Measurements from ENCODE around the gene LGI4.

The LGI4 gene

DNA sequence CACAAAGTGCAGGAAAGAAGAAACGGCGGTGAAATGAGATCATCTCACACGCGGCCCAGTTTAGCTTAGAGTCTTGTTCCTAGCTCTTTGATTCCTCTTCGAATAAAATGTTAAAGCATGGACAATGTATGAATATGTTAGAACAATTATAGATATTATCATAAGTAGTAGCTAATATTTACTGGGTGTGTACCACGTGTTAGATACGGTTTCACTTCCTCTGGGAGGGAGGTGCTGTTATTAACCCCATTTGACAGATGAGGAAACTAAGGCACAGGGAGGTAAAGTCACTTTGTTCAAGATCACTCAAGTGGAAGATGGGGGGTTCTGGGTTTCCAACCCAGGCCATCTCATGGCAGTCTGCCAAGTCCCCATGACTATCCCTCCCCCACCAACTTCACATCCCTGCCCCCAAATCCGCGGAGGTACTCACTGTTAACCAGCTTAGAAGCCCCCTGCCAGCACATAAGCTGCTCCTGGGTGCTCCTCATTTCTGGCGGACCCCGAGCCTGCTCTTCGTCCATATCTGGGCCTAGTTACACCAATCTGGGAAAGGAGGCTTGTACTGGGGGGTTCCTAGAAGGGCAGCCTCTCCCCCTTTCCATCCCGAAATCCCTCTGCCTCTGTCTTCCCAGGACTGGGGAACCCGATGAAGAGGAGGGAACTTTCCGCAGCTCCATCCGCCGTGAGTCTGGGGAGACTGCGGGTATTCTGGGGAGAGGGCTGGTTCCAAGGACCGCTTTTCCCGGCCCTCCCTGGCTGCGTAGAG, 7.2 kb upstream of the LGI4 start:
- peaks cover 11% of the 10 kb centered on the region; the same call in 1 of the 2 replicates for H3K27me3 ChIP-seq
- peaks cover 82% of the 10 kb centered on the region for H3K4me1 ChIP-seq
- H3K9me3 ChIP-seq: no peaks in the 10 kb centered on the region
- peak overlapping the region; percentile 65 for H3K4me3 ChIP-seq
- TF ChIP-seq Cebpa-rat (IDR thresholded peaks at IDR 0.05): no peak
- H3K4me2 ChIP-seq: peak overlapping the region; percentile 98
- H4K20me1 ChIP-seq: no peaks in the 10 kb centered on the region
- no peak overlapping the region for H3K27ac ChIP-seq
- no peaks in the 10 kb centered on the region for H3K36me3 ChIP-seq
- H3K9ac ChIP-seq: peak overlapping the region; percentile 66

DNA sequence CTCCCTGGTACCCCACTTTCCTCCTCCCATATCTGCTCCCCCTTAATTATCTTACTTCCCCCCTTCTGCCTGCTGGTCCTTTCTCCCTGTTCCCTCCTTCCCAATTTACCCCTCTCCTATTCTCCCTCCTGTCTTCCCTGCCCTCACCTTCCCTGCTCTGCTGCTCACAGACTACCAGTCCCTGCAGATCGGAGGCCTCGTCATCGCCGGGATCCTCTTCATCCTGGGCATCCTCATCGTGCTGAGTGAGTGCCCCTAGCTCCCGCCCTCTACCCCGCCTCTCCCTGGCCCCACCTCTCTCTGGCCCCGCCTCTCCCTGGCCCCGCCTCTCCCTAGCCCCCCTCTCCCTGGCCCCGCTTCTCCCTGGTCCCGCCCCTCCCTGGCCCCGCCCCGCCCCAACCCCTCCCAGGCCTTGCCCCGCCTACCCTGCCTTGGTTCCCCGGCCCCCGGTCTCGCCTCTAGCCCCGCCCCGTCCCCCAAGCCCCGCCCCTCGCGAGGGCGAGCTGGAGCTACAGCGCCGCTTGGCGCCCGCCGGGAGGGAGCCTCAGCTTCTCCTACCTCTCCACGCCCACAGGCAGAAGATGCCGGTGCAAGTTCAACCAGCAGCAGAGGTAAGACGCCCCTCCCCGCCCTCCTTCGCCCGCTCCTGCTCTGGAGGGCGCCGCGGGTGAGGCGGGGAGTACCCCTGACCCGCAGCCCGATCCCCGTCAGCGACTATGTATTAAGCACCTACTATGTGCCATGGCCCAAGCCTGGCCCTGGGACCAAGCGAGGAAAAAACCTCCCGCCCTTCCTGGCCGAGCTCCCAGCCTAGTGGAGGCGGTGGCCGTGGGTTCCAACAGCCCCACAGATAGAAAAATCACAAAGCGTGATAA, 6.3 kb upstream of the LGI4 start:
- peaks cover 11% of the 10 kb centered on the region; the same call in 1 of the 2 replicates for H3K27me3 ChIP-seq
- no peak overlapping the region for H3K9ac ChIP-seq
- no peaks in the 10 kb centered on the region for H4K20me1 ChIP-seq
- no peak overlapping the region for H3K27ac ChIP-seq
- H3K4me1 ChIP-seq: peaks cover 88% of the 10 kb centered on the region
- peak overlapping the region; percentile 98 for H3K4me2 ChIP-seq
- H3K9me3 ChIP-seq: no peaks in the 10 kb centered on the region
- H3K4me3 ChIP-seq: peak overlapping the region; percentile 51; the same call in 1 of the 2 replicates
- no peaks in the 10 kb centered on the region for H3K36me3 ChIP-seq
- no peak for TF ChIP-seq Cebpa-rat (IDR thresholded peaks at IDR 0.05)

GRCh38 chr19:35140207-35140961, 5.5 kb upstream of the LGI4 start:
- peaks cover 11% of the 10 kb centered on the region; the same call in 1 of the 2 replicates for H3K27me3 ChIP-seq
- TF ChIP-seq Cebpa-rat (IDR thresholded peaks at IDR 0.05): no peak
- H3K9me3 ChIP-seq: no peaks in the 10 kb centered on the region
- H3K4me1 ChIP-seq: peaks cover 94% of the 10 kb centered on the region
- H3K4me2 ChIP-seq: peak overlapping the region; percentile 59
- H3K9ac ChIP-seq: no peak overlapping the region
- no peak overlapping the region for H3K4me3 ChIP-seq
- no peaks in the 10 kb centered on the region for H3K36me3 ChIP-seq
- no peak overlapping the region for H3K27ac ChIP-seq
- no peaks in the 10 kb centered on the region for H4K20me1 ChIP-seq

DNA sequence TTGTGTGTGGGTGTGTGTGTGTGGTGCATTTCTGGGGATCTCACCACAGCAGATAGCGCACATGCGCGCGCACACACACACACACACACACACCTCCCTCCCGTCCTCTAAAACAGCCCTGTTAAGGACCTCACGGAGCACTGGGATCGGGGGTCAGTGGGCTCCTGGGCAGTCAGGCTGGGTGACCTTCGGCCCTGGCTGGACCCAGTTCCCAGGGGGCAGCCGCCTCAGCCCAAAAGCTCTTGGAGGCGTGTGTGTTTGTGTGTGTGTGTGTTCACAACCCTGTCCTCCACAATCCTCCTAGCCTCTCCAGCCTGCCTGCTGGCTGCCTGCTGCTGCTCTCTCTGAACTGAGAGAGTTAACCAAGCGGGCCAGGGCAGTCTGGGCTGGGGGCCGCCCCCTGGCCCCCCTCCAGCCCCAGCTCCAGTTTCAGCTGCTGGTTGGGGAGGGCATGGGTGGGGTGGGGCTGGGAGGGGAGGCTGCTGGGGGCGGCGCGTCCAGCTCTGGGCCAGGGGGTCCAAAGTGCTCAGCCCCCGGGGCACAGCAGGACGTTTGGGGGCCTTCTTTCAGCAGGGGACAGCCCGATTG, 3.5 kb upstream of the LGI4 start, which contains the start of gene FXYD1:
Gene FXYD1 (plus strand): TSS at position 520 of the 588 bp plus-strand sequence. CDS start 1,256 bp downstream, outside the sequence.
- H3K36me3 ChIP-seq: no peaks in the 10 kb centered on the region
- H3K9ac ChIP-seq: no peak within 1 kb of the TSS; the same call in 1 of the 2 replicates
- no peaks in the 10 kb centered on the region for H3K9me3 ChIP-seq
- H3K4me2 ChIP-seq: peak within 1 kb of the TSS; percentile 62
- peaks cover 11% of the 10 kb centered on the region; the same call in 1 of the 2 replicates for H3K27me3 ChIP-seq
- no peaks in the 10 kb centered on the region for H4K20me1 ChIP-seq
- no peak within 1 kb of the TSS for H3K4me3 ChIP-seq
- no peak for TF ChIP-seq Cebpa-rat (IDR thresholded peaks at IDR 0.05)
- H3K27ac ChIP-seq: peak within 1 kb of the TSS; percentile 58
- peaks cover 78% of the 10 kb centered on the region for H3K4me1 ChIP-seq

- Histone ChIP-seq H3K9ac (no peak overlapping the region), H3K9me3 (no peaks in the 10 kb centered on the region), H4K20me1 (no peaks in the 10 kb centered on the region), H3K4me2 (peak overlapping the region; percentile 62), H3K4me3 (no peak overlapping the region), H3K27me3 (peaks cover 6% of the 10 kb centered on the region; the same call in 1 of the 2 replicates), H3K36me3 (no peaks in the 10 kb centered on the region), H3K27ac (peak overlapping the region; percentile 8; the same call in 1 of the 2 replicates), H3K4me1 (peaks cover 69% of the 10 kb centered on the region)
- TF ChIP-seq Cebpa-rat (IDR thresholded peaks at IDR 0.05): no peak
Observed at GRCh38 chr19:35136977-35137702, 2.3 kb upstream of the LGI4 start.

DNA sequence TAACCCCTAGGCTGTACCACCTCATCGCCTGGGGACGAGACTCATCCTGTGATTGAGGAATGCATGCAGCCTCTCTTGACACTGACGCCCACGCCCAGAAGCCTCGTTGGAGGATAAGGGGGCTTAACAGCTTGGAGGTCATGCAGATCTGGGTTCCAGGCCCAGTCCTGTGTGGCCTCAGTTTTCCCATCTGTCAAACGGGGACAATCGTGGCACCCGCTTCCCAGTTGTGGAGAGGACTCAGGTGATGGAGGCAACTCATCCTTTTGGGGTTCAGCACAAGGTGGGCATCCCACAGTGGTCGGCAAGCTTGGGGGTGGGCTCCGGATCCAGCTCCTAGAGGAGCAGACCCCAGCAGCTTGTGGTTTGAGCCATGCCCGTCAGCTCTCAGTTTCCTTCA, 1.4 kb upstream of the LGI4 start:
- H3K4me1 ChIP-seq: peaks cover 66% of the 10 kb centered on the region
- no peaks in the 10 kb centered on the region for H3K36me3 ChIP-seq
- no peaks in the 10 kb centered on the region for H4K20me1 ChIP-seq
- no peak overlapping the region for H3K27ac ChIP-seq
- H3K9me3 ChIP-seq: no peaks in the 10 kb centered on the region
- no peak for TF ChIP-seq Cebpa-rat (IDR thresholded peaks at IDR 0.05)
- no peak overlapping the region for H3K9ac ChIP-seq
- H3K27me3 ChIP-seq: no peaks in the 10 kb centered on the region
- no peak overlapping the region for H3K4me3 ChIP-seq
- H3K4me2 ChIP-seq: peak overlapping the region; percentile 28; the same call in 1 of the 2 replicates

DNA sequence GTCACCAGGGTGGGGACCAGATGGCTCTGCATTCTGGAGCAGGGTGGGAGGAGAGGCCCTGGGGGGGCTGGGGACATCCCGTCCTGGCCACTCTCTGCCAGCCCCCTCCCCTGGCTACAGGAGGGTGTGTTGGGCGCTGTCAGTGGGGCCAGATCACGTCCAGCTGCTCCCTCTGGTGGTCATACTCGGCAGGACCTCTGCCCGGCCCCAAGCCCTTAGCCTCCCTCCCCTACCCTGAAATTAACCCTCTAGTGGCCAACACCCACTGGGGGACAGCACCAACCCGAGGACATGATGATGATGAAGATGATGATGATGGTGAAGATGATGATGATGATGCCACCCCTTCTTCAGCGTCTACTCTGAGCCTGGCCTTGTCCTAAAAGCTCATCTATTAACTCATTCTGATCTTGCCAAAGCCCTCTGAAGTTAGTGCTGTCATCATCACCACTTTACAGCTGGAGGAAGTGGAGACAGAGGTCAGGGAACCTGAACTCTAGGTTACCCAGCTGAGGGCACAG, 590 bp upstream of the LGI4 start:
- Histone ChIP-seq H3K4me3 (no peak overlapping the region), H3K9me3 (no peaks in the 10 kb centered on the region), H3K4me2 (peak overlapping the region; percentile 28), H3K4me1 (peaks cover 64% of the 10 kb centered on the region), H4K20me1 (no peaks in the 10 kb centered on the region), H3K36me3 (no peaks in the 10 kb centered on the region), H3K27me3 (no peaks in the 10 kb centered on the region), H3K9ac (no peak overlapping the region), H3K27ac (no peak overlapping the region)
- no peak for TF ChIP-seq Cebpa-rat (IDR thresholded peaks at IDR 0.05)

DNA sequence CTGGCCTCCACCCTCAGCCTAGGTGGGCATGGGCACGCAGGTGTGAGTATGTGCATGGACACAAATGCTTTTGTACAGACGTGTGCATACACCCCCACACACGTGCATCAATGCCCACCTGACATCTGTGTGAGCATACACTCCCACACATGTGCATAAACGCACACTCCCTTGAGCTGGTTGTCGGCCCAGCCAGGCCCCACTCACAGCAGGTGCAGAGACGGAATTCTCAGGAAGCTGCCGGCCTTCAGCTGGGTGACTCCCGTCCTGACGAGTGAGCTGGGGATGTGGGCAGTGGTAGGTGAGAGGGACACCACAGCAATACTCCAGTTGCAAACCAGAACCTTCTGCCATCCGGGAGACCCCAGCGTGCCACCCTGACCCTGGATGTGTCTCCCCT, 1.0 kb downstream of the LGI4 start:
- peaks cover 48% of the 10 kb centered on the region for H3K4me1 ChIP-seq
- TF ChIP-seq Cebpa-rat (IDR thresholded peaks at IDR 0.05): no peak
- H3K4me3 ChIP-seq: no peak overlapping the region
- H3K9me3 ChIP-seq: no peaks in the 10 kb centered on the region
- no peak overlapping the region for H3K4me2 ChIP-seq
- no peaks in the 10 kb centered on the region for H4K20me1 ChIP-seq
- H3K9ac ChIP-seq: no peak overlapping the region
- no peaks in the 10 kb centered on the region for H3K27me3 ChIP-seq
- no peak overlapping the region for H3K27ac ChIP-seq
- no peaks in the 10 kb centered on the region for H3K36me3 ChIP-seq
